HepG2 (cell line): ENCODE data around the gene KDELR3. TPM values are rescaled to one million over a fixed set of nuclear protein-coding genes. Genes with fewer than 3 reads are reported as not detected.

Experiments
- ATAC-seq: fragments of 200-7000 bp; cut with Tn5 transposase; 3 replicates; pipeline ENCODE4 v1.9.1; 2020; ENCODE audit warnings: mild to moderate bottlenecking, moderate library complexity
- BruUV-seq: library from RNA; stranded (reverse); fragments of 400-500 nt; replicated peaks from 2 replicates; lab custom pipeline; 2021; lab: Mats Ljungman, UMichigan
- CTCF ChIA-PET: fragments of 300-600 bp; formaldehyde crosslinking; extraction: SDS; loops from one replicate; lab custom pipeline; 2021; ENCODE audit warnings: low total read pairs, inconsistent platforms, low intra/inter-chr PET ratio; lab: Yijun Ruan, JAX
- POLR2A ChIA-PET: fragments of 350-600 bp; sonication (Branson Sonifier 250); formaldehyde crosslinking; loops from one replicate; lab custom pipeline; 2020; ENCODE audit warnings: antibody characterized with exemption, inconsistent platforms; lab: Yijun Ruan, JAX
- DNase-seq: peaks from one replicate; pipeline ENCODE4 v3.0.0-alpha.2; 2015; ENCODE audit warnings: low spot score
- FAIRE-seq: peaks from 3 replicates; lab custom pipeline; 2011; peaks lifted over from hg19 to GRCh38; lab: Jason Lieb, UNC
- H2AFZ ChIP-seq: one replicate; pipeline ENCODE4 v1.6.1; 2011; ENCODE audit warnings: low read length, inconsistent platforms
- H3K27ac ChIP-seq: fragments of 300-600 bp; 3 replicates; pipeline ENCODE4 v1.8.0; 2011; ENCODE audit warnings: mixed run types, mild to moderate bottlenecking, mixed read lengths, low read length, inconsistent platforms; ENCODE audit not compliant: insufficient read depth; ENCODE audit errors: extremely low read length
- H3K27me3 ChIP-seq, 2 experiments: fragments of 200-600 bp in 1 of 2; 2 replicates in 1 of 2; 3 replicates in 1 of 2; pipeline versions ENCODE4 v1.6.0 to v1.8.0; 2011; ENCODE audit warnings: low read length in 2 of 2, mild to moderate bottlenecking in 2 of 2, moderate library complexity in 2 of 2, inconsistent platforms in 1 of 2; ENCODE audit not compliant: insufficient read depth in 2 of 2, control insufficient read depth in 1 of 2
- H3K36me3 ChIP-seq, 2 experiments: fragments of 200-600 bp in 1 of 2; replicated peaks in 1 of 2; 2 replicates in 1 of 2; 3 replicates in 1 of 2; pipeline versions ENCODE4 v1.5.1 to v1.8.0; 2011; ENCODE audit warnings: low read length in 2 of 2, inconsistent platforms in 1 of 2; ENCODE audit not compliant: insufficient read depth in 2 of 2, control insufficient read depth in 1 of 2
- H3K4me1 ChIP-seq: 2 replicates; pipeline ENCODE4 v1.5.1; 2012; ENCODE audit warnings: low read length, inconsistent platforms; ENCODE audit not compliant: insufficient read depth
- H3K4me2 ChIP-seq: 2 replicates; pipeline ENCODE4 v1.6.0; 2011; ENCODE audit warnings: low read depth, low read length, inconsistent platforms
- H3K4me3 ChIP-seq, 3 experiments: fragments of 200-600 bp in 1 of 3; sonication (generic), shearing (Covaris generic) in 1 of 3; replicated peaks in 1 of 3; 2 replicates each; pipeline ENCODE4 v1.5.1; 2011 to 2016; ENCODE audit warnings: low read length in 3 of 3, inconsistent platforms in 2 of 3, low read depth in 2 of 3, mild to moderate bottlenecking in 2 of 3, control low read depth in 1 of 3, mixed read lengths in 1 of 3; ENCODE audit not compliant: insufficient read depth in 1 of 3
- H3K79me2 ChIP-seq: one replicate; pipeline ENCODE4 v1.6.1; 2011; ENCODE audit warnings: low read length, inconsistent platforms; ENCODE audit not compliant: insufficient read depth
- H3K9ac ChIP-seq: 2 replicates; pipeline ENCODE4 v1.6.0; 2011; ENCODE audit warnings: mild to moderate bottlenecking, low read depth, low read length, inconsistent platforms; ENCODE audit not compliant: insufficient read depth
- H3K9me3 ChIP-seq: 2 replicates; pipeline ENCODE4 v1.5.1; 2012; ENCODE audit warnings: mild to moderate bottlenecking, low read length
- H4K20me1 ChIP-seq: 2 replicates; pipeline ENCODE4 v1.6.0; 2011; ENCODE audit warnings: inconsistent platforms, mild to moderate bottlenecking, low read length, moderate library complexity; ENCODE audit not compliant: insufficient read depth
- ATF7 ChIP-seq, 2 experiments: fragments of 450-650 bp in 1 of 2; sonication (generic) in 1 of 2; formaldehyde crosslinking in 1 of 2; IDR thresholded peaks; 2 replicates each; pipeline versions ENCODE4 v1.4.0 to v1.6.1; 2016 to 2020; ENCODE audit warnings: antibody characterized with exemption in 1 of 2, mild to moderate bottlenecking in 1 of 2, missing genetic modification reagents in 1 of 2
- CBX1 ChIP-seq: IDR thresholded peaks from one replicate; pipeline ENCODE4 v1.6.1; 2016; ENCODE audit warnings: antibody characterized with exemption, low read depth
- CREB1 ChIP-seq, 2 experiments: fragments of 450-650 bp in 1 of 2; IDR thresholded peaks; 2 replicates each; pipeline ENCODE4 v1.6.1; 2016 to 2017; ENCODE audit warnings: control low read depth in 1 of 2, mild to moderate bottlenecking in 1 of 2, missing compliant biosample characterization in 1 of 2, missing genetic modification characterization in 1 of 2
- E2F1 ChIP-seq: sonication (generic); formaldehyde crosslinking; IDR thresholded peaks from 2 replicates; pipeline ENCODE4 v1.5.0; 2020; ENCODE audit warnings: missing genetic modification reagents
- GATAD1 ChIP-seq: IDR thresholded peaks from 2 replicates; pipeline ENCODE4 v1.6.1; 2016; ENCODE audit warnings: missing genetic modification reagents, missing compliant biosample characterization
- HES4 ChIP-seq: sonication (generic); formaldehyde crosslinking; IDR thresholded peaks from 2 replicates; pipeline ENCODE4 v1.9.0; 2021; ENCODE audit warnings: mild to moderate bottlenecking, missing genetic modification reagents, borderline replicate concordance
- MLLT10 ChIP-seq: sonication (generic); formaldehyde crosslinking; IDR thresholded peaks from 2 replicates; pipeline ENCODE4 v1.4.0; 2020; ENCODE audit warnings: missing genetic modification reagents
- MYPOP ChIP-seq: sonication (generic); formaldehyde crosslinking; IDR thresholded peaks from 2 replicates; pipeline ENCODE4 v1.8.1; 2023; ENCODE audit warnings: mild to moderate bottlenecking, moderate library complexity, missing genetic modification reagents
- RBM22 ChIP-seq: fragments of 200-400 bp; formaldehyde crosslinking; optimal IDR thresholded peaks from 2 replicates; pipeline ENCODE3; 2017; ENCODE audit warnings: mild to moderate bottlenecking, low read length, moderate library complexity
- TCF7 ChIP-seq: sonication (generic); IDR thresholded peaks from 2 replicates; pipeline ENCODE4 v1.6.1; 2016; ENCODE audit warnings: antibody characterized with exemption, low read depth
- WIZ ChIP-seq: sonication (generic); formaldehyde crosslinking; IDR thresholded peaks from 2 replicates; pipeline ENCODE4 v1.5.1; 2020; ENCODE audit warnings: mild to moderate bottlenecking, missing genetic modification reagents
- ZNF234 ChIP-seq: sonication (generic); formaldehyde crosslinking; conservative IDR thresholded peaks from 2 replicates; pipeline ENCODE4 v1.5.1; 2020; ENCODE audit warnings: mild to moderate bottlenecking, missing genetic modification reagents
- ZNF354B ChIP-seq: sonication (generic); formaldehyde crosslinking; IDR thresholded peaks from 2 replicates; pipeline ENCODE4 v1.8.0; 2022; ENCODE audit warnings: mild to moderate bottlenecking, missing genetic modification reagents
- ZNF562 ChIP-seq: sonication (generic); formaldehyde crosslinking; IDR thresholded peaks from 2 replicates; pipeline ENCODE4 v1.8.0; 2022; ENCODE audit warnings: missing genetic modification reagents, borderline replicate concordance
- WGBS: methylation state at CpG from one replicate; pipeline ENCODE4 v1.1.6; 2017; ENCODE audit warnings: low lambda C conversion rate; 5-methylcytosine and 5-hydroxymethylcytosine counted together
- in situ Hi-C: cut with HindIII; loops from 2 replicates; pipeline ENCODE4 v1.10.0; 2017; ENCODE audit warnings: low pct_unique_long_range_greater_than_20kb; ENCODE audit not compliant: extremely low pct_ligation_motif_present
- intact Hi-C: fragments of 100-400 bp; cut with micrococcal nuclease; formaldehyde crosslinking; loops from one replicate; pipeline ENCODE4 v1.10.0; 2022; ENCODE audit not compliant: unreplicated experiment
- polyA plus RNA-seq, 8 experiments: library from polyadenylated mRNA; depleted of rRNA in 3 of 8; stranded (reverse) in 7 of 8; unstranded in 1 of 8; fragments of >200 nt; fragmentation: Illumina TruSeq in 4 of 8; extraction: Trizol in 4 of 8; gene quantifications; 2 replicates each; pipeline versions ENCODE4 v1.2.1 to v1.2.3, GENCODE V29; 2011 to 2016; ENCODE audit warnings: low read depth in 4 of 8, missing spikeins in 1 of 8, mixed read lengths in 1 of 8; ENCODE audit not compliant: insufficient read depth in 1 of 8
- total RNA-seq, 5 experiments: library from RNA; depleted of rRNA; stranded (reverse); fragments of >200 nt; fragmentation: Illumina TruSeq; extraction: Trizol; gene quantifications; 2 replicates each; pipeline ENCODE4 v1.2.3, GENCODE V29; 2016; ENCODE audit warnings: low read depth in 1 of 5
- TF ChIP-seq, protein P1 (sequence below): sonication (generic); formaldehyde crosslinking; IDR thresholded peaks from 2 replicates; pipeline ENCODE4 v1.8.0; 2023; ENCODE audit warnings: mild to moderate bottlenecking, missing genetic modification reagents
- TF ChIP-seq, protein P2 (sequence below): sonication (generic); formaldehyde crosslinking; conservative IDR thresholded peaks from 2 replicates; pipeline ENCODE4 v1.4.0; 2020; ENCODE audit warnings: missing genetic modification reagents

Gene KDELR3
- total and polyA plus RNA-seq, 2 of the 13 experiments (the other 11 are each of a cell fraction or from before 2014, with no cell fraction given), result 24.2 to 65.7 TPM

- Histone ChIP-seq H3K9ac (no peak overlapping the region), H3K4me3 (no peak overlapping the region), H3K9me3 (no peaks in the 10 kb centered on the region), H2AFZ (no peak overlapping the region), H3K4me1 (peaks cover 46% of the 10 kb centered on the region), H3K4me2 (no peak overlapping the region), H4K20me1 (peaks cover 6% of the 10 kb centered on the region; the same call in 1 of the 2 replicates), H3K36me3 (peaks cover 23 to 89% of the 10 kb centered on the region in 2 experiments), H3K27me3 (no peaks in the 10 kb centered on the region), H3K27ac (no peak overlapping the region), H3K79me2 (peaks cover 16% of the 10 kb centered on the region)
- POLR2A ChIA-PET, result interaction anchor here (1.1 kb wide), 1 partner anchor 9 kb away, joined by 3 read pairs; no protein-coding TSS in a partner anchor
- FAIRE-seq (no peak), DNase-seq (no peak), ATAC-seq (peak; percentile 23; the same call in 1 of the 3 replicates)
- BruUV-seq, result no TSS peak
- intact Hi-C loops, result no loop called here
- in situ Hi-C loops, result no loop called here
- CTCF ChIA-PET, result no interaction called here
- TF ChIP-seq TCF7 (no peak), GATAD1 (CRISPR knock-in tag) (no peak), CBX1 (no peak), RBM22 (peak; percentile 62), ZNF562 (no peak), E2F1 (CRISPR knock-in tag) (no peak)
- over 99% methylated on average over 12 of the region's 12 CpGs for WGBS
Measured at GRCh38 chr22:38494939-38495338, 27.0 kb downstream of the KDELR3 start.

DNA sequence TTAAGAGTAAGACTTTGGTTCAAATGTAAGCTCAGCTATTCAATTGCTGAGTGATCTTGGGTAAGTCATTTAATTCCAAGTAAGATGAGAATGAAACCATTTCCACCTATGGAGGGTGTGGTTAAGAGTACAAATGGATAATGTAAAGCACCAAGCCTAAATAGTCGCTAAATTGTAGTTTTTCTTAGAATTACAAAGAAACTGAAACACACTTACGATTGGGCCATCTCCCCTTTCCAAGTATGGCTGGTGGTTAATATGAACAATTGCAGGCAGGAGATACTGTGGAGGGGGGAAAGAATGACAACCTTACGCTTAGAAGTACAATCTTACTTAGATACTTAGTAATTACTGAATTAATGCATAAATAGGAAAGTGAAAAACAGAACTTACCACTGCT lies 30.0 kb downstream of the KDELR3 start:
- Histone ChIP-seq H4K20me1 (peaks cover 27% of the 10 kb centered on the region), H3K27ac (no peak overlapping the region), H3K4me2 (no peak overlapping the region), H3K79me2 (peaks cover 42% of the 10 kb centered on the region), H3K9me3 (no peaks in the 10 kb centered on the region), H3K36me3 (peaks cover 26 to 90% of the 10 kb centered on the region in 2 experiments), H3K9ac (no peak overlapping the region), H3K4me3 (no peak overlapping the region), H3K4me1 (peaks cover 41% of the 10 kb centered on the region), H2AFZ (no peak overlapping the region), H3K27me3 (no peaks in the 10 kb centered on the region)
- no peak for ATAC-seq
- FAIRE-seq, result no peak
- no TSS peak for BruUV-seq
- in situ Hi-C loops (no loop called here), intact Hi-C loops (no loop called here)
- POLR2A ChIA-PET, result no interaction called here
- CTCF ChIA-PET, result no interaction called here
- DNase-seq, result no peak
- 94% methylated on average over 3 of the region's 3 CpGs for WGBS
- TF ChIP-seq, protein P1, sequence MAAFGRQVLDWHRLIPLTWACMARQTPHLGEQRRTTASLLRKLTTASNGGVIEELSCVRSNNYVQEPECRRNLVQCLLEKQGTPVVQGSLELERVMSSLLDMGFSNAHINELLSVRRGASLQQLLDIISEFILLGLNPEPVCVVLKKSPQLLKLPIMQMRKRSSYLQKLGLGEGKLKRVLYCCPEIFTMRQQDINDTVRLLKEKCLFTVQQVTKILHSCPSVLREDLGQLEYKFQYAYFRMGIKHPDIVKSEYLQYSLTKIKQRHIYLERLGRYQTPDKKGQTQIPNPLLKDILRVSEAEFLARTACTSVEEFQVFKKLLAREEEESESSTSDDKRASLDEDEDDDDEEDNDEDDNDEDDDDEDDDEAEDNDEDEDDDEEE (CRISPR knock-in tag), result no peak
- TF ChIP-seq HES4 (CRISPR knock-in tag) (no peak), ATF7 (IDR thresholded peaks at IDR 0.05) (no peak), ATF7 (CRISPR knock-in tag; IDR thresholded peaks at IDR 0.05) (no peak), WIZ (CRISPR knock-in tag) (no peak), ZNF354B (CRISPR knock-in tag) (no peak), CREB1 (IDR thresholded peaks at IDR 0.05) (no peak), CREB1 (CRISPR knock-in tag; IDR thresholded peaks at IDR 0.05) (no peak), ZNF234 (CRISPR knock-in tag) (no peak), MYPOP (CRISPR knock-in tag) (no peak), MLLT10 (CRISPR knock-in tag) (no peak)
- TF ChIP-seq, protein P2, sequence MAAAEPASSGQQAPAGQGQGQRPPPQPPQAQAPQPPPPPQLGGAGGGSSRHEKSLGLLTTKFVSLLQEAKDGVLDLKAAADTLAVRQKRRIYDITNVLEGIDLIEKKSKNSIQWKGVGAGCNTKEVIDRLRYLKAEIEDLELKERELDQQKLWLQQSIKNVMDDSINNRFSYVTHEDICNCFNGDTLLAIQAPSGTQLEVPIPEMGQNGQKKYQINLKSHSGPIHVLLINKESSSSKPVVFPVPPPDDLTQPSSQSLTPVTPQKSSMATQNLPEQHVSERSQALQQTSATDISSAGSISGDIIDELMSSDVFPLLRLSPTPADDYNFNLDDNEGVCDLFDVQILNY (CRISPR knock-in tag), result no peak
